SK-N-MC (cell line): ENCODE data around the gene CSTF2.

Experiments
- EZH2 ChIP-seq: fragments of 200-600 bp; sonication (generic); IDR thresholded peaks from one replicate; pipeline ENCODE4 v1.6.1; 2017; ENCODE audit warnings: antibody characterized with exemption
- FOXP2 ChIP-seq: optimal IDR thresholded peaks from 2 replicates; pipeline ENCODE3; 2011; ENCODE audit warnings: mild to moderate bottlenecking, moderate library complexity; ENCODE audit not compliant: insufficient read depth; ENCODE audit errors: extremely low read length, control extremely low read depth
- POLR2AphosphoS5 ChIP-seq: IDR thresholded peaks from 2 replicates; pipeline ENCODE4 v1.6.1; 2012; ENCODE audit warnings: mild to moderate bottlenecking, low read depth, low read length, borderline replicate concordance

DNA sequence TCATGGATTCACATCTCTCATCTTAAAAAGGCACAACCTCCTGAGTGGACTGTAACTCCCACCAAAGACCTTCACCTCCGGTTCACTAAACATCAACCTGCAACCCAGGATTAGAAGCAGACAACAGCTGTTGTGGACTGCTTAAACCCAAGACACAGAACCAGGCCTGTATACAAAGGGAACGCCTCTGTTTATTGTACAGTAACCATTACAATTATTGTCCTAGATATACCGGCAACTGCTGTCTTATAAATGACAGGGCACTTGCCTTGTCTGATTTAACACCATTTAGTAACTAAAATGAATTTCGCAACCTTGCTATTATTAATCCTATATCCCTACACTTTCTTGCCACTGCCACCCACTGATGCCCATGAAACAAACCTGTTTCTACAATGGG lies 22.8 kb upstream of the CSTF2 start:
- TF ChIP-seq POLR2AphosphoS5 (no peak), EZH2 (no peak), FOXP2 (no peak)
